HG03103 (cell line): ENCODE results near the gene AVPI1.
"Not testable (repeated sequence)": the region's sequence is repeated elsewhere in the genome, so short reads cannot be mapped to it uniquely, and the experiment has no call there.

Source experiments
- ATAC-seq: cut with Tn5 transposase; IDR thresholded peaks from one replicate; pipeline ENCODE4 v1.9.1; 2021; ENCODE audit warnings: low read depth; ENCODE audit not compliant: unreplicated experiment

AVPI1 gene

DNA sequence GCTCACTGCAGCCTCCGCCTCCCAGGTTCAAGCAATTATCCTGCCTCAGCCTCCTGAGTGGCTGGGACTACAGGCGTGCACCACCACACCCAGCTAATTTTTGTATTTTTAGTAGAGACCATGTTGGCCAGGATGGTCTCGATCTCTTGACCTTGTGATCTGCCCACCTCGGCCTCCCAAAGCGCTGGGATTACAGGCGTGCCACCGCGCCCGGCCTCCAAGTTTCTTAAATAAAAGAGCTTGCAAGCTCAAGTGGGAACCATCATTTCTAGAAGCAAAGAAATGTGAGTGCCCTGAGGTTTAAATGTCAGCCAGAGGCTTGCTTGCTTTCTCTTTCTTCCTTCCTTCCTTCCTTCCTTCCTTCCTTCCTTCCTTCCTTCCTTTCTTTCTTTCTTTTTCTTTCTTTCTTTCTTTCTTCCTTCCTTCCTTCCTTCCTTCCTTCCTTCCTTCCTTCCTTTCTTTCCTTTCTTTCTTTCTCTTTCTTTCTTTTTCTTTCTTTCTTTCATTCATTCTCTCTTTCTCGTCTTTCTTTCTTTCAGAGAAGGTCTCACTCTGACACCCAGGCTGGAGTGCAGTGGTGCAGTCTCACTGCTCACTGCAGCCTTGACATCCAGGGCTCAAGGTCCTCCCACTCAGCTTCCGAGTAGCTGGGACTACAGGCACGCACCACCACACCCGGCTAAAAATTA, 44.4 kb downstream of the AVPI1 start:
- not testable (repeated sequence) for ATAC-seq

DNA sequence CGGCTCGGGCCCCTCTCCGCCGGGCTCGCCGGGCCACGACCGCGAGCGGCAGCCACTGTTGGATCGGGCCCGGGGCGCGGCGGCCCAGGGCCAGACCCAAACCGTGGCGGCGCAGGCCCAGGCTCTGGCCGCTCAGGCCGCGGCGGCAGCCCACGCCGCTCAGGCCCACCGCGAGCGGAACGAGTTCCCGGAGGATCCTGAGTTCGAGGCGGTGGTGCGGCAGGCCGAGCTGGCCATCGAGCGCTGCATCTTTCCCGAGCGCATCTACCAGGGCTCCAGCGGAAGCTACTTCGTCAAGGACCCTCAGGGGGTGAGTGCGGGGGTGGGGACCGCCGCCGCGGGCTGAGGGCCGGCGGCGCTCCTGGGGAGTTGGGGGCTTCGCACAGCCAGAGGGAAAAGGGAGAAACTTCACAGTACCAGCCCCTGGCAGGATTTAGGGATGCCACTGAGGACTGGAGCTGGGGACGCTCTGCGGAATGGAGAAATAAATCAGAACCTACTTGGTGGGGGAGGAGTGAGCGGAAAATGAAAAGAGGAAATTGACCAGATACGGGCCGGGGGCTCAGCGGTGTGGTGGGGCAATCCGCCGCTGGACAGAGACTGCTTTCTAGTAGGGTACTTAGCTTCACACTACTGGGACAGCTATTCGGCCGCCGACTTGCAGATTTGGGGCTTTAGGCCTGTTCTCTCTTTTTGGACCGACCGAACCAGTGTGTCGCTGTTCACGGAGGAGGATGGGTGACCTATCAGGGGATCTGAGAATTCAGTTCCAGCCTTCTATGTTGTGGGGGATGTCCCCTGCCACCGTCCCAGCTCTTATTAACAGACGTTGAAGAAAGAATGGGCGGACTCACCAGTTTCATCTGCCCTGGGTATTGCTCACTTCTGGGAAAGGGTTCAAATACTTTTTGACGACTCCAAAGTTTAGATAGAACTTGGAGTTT, 45.9 kb downstream of the AVPI1 start:
- ATAC-seq = peak; percentile 13

DNA sequence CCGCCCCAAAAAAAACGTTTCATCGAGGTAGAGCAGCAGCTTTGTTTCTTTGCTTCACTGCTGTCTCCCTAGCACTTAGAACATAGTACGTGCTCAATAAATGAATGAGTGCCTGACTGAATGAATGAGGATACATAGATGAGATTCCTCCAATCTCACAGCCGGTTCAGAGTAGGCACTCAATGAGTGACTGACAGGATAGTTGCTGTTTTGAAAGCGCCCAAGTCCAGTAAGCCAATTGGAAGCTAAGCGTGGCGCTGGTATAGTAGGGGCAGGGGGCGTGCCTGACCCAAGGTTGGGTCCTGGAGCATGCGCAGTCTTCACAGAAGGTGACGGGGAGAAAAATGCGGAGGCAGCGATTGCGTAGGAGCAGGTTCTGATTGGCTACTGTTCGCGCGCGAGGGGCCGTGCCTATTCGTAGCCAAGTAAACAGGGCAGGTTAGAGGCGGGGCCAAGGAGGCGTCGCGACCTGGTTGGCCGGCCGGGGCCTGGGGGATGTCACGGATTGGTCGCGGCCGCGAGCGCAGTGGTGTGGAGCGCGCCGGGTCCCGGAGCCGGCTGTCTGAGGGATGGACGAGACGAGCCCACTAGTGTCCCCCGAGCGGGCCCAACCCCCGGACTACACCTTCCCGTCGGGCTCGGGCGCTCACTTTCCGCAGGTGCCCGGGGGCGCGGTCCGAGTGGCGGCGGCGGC, 46.7 kb downstream of the AVPI1 start, which contains the start of gene PI4K2A:
Gene PI4K2A (plus strand): TSS at position 498 of the 694 bp plus-strand sequence. CDS start 72 bp downstream, at position 570.
- ATAC-seq = peak; percentile 97

DNA sequence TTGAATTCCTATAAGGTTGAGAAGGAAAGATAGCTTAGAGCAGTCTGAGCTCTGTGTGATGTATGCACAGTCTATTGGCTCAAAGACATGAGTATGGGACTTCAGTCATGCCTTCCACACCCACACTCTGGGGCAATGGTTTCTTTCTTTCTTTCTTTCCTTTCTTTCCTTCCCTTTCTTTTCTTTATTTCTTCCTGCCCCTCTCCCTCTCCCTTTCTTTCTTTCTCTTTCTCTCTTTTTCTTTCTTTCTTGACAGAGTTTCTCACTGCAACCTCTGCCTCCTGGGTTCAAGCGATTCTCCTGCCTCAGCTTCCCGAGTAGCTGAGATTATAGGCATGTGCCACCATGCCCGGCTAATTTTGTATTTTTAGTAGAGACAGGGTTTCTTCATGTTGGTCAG, 48.0 kb downstream of the AVPI1 start:
- not testable (repeated sequence) for ATAC-seq

DNA sequence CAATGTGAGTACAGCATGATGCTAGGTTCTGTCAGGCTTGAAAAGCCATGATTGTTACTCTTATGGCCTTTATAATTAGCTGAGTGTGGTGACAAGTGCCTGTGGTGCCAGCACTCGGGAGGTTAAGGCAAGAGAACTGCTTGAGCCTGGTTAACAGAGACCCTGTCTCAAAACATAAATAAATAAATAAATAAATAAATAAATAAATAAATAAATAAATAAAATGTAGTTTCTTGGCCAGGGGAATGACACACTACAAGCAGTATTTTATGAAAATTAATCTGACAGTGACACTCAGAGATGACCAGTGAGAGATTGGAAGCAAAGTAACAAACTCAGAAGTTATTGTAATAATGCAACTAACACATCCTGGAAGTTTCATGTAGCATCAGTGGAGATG, 51.5 kb downstream of the AVPI1 start:
- ATAC-seq = no peak

DNA sequence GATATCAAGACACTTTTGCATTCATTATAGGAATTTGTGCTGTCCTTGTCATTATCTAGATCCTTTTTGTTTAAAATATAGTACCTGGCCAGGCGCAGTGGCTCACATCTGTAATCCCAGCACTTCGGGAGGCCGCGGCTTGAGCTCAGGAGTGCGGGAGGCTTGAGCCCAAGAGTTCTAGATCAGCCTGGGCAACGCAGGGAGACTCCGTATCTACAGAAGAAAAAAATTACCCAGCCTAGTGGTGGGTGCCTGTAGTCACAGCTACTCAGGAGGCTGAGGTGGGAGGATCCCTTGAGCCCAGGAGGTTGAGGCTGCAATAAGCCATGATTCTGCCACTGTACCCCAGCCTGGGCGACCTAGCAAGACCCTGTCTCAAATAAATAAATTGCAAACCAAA, 53.1 kb downstream of the AVPI1 start:
- no peak for ATAC-seq

DNA sequence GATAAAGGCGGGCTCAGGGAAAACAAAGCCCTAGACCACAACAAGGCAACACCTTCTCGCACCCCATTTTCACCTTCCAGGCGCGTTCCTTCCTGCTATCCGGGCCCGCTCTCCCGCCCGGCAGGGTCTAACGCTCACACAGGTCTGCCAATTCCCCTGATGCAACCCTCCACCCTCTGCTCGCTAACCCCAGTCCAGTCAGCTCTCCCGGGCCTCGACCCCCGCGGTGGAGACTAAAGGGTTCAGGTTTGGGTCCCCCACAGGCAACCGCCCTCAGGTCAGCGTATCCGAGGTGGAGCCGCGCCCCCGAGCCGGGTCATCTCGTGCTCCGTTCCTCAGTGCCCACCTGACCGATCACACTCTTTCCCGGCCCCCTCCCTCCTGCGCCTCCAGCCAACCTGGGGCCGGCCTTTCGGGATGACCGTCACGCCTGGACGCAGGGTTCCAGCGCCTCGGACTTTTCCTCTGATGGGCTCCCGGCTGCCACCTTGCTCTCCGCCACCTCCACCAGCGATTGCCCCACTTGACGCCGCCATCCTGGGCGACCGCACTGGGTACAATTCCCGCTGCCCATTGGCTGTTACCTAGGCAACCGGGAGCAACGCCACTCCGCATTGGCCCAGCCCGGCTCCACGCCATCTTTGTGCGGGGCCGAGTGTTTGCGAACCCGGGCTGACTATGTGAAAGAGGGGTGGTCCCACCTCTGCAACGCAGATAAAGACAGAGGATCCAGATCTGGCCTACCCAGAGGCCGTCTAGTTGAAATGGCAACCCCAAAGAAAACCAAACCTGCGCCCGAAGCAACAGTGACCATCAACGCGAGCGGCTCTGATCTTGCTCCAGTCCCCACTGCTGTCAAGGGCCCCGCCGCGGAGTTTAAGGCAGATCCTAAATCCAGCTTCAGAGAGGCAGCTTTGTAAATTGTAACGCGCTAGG, 53.8 kb downstream of the AVPI1 start, which contains the start of gene MORN4:
Gene MORN4 (minus strand): TSS at position 552 of the 936 bp plus-strand sequence. CDS start 13,847 bp downstream, outside the sequence.
- ATAC-seq = peak; percentile 98

DNA sequence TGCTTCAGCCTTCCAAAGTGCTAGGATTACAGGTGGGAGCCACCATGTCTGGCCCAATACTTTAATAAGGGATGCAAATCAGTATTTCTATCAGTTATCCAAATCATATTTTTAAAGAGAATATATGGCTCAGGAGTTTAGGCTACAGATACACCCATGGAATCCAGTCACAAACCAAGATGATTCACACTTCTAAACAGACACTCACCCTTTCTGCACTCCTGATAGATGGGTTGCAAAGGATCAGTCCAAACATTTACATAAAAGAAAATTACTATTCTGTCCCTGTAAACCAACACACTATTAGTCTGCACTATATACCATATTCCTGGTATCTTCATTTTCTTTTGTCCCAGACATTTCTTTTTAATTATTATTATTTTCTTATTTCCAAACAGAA, 55.9 kb downstream of the AVPI1 start:
- no peak for ATAC-seq

DNA sequence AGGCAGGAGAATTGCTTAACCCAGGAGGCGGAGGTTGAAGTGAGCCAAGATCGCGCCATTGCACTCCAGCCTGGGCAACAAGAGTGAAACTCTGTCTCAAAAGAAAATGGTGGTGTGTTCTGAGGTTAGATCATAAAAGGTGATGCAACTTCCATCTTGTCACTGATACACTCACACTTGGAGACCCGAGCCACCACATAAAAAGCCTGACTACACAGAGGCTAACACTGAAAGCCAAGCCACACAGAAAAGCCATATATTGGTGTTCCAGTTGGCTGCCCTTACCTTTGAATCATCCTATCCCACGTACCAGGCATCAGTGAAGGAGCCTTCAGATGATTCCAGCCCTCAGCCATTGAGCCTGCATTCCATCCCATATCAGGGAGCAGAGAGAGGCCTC, 57.8 kb downstream of the AVPI1 start:
- no peak for ATAC-seq

DNA sequence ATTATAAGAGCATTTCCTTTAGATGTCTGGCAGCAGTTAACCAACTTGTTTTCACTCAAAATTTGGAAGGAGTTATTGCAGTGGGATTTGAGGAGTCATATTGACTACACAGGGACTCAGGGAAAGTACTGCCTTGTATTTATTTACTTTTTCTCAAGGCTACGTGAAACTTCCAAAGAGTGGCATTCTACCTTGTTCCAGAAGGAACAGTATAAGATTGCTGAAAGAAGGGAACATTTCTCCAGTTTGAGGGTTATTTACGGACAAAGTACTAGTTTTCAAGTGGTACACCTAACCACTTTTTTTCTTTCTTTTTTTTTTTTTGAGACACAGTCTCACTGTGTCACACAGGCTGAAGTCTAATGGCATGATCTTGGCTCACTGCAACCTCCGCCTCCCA, 58.8 kb downstream of the AVPI1 start:
- ATAC-seq = no peak

DNA sequence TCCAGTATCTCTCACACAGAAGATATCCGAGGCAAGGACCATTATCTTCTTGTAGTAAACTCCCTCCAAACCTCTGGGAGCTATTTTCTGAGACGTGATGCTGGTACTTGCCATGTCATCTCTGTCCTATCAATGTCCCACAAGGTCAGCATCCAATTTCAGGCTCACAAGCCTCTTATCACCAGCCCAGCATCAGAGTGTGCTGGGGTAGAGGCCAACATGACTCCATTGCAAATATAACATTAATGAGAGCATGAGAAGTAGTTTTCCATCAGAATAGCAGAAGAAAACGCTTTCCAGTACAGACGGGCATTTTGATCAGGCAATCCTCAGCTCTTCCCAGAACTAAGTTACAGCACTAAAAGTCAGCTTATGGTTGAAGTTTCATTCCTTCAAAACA, 59.3 kb downstream of the AVPI1 start:
- ATAC-seq = no peak
